ENCODE data around the gene KLHL9. TPM values are rescaled to one million over a fixed set of nuclear protein-coding genes. Genes with fewer than 3 reads are reported as not detected.

Gene KLHL9
- total RNA-seq, 1 donor from 2014 or later, result 35.2 TPM

GRCh38 chr9:21348430-21348970, 13.3 kb upstream of the KLHL9 start:
- TF ChIP-seq CTCF (IDR thresholded peaks at IDR 0.05), result no peak
- DNase-seq (ENCODE audit: extremely low spot score, unreplicated experiment), result no peak

GRCh38 chr9:21340735-21341134, 5.5 kb upstream of the KLHL9 start:
- peaks cover 59% of the 10 kb centered on the region for H3K27me3 Mint-ChIP-seq (ENCODE audit: unreplicated experiment)
- peaks cover 2% of the 10 kb centered on the region for H3K36me3 Mint-ChIP-seq (ENCODE audit: unreplicated experiment)
- no peak for TF ChIP-seq CTCF (IDR thresholded peaks at IDR 0.05)
- no peak for DNase-seq (ENCODE audit: extremely low spot score, unreplicated experiment)
- H3K27ac Mint-ChIP-seq (ENCODE audit: unreplicated experiment), result no peak overlapping the region
- no peak overlapping the region for H3K4me3 Mint-ChIP-seq (ENCODE audit: unreplicated experiment)
- peaks cover 3% of the 10 kb centered on the region for H3K4me1 Mint-ChIP-seq (ENCODE audit: unreplicated experiment)
- peaks cover 14% of the 10 kb centered on the region for H3K9me3 Mint-ChIP-seq (ENCODE audit: unreplicated experiment)

More at GRCh38 chr9:21348430-21348970, 13.3 kb upstream of the KLHL9 start:
- H3K27me3 Mint-ChIP-seq (ENCODE audit: unreplicated experiment), result peaks cover 52% of the 10 kb centered on the region
- H3K9me3 Mint-ChIP-seq (ENCODE audit: unreplicated experiment), result peaks cover 11% of the 10 kb centered on the region
- no peak overlapping the region for H3K27ac Mint-ChIP-seq (ENCODE audit: unreplicated experiment)
- H3K4me3 Mint-ChIP-seq (ENCODE audit: unreplicated experiment), result no peak overlapping the region
- H3K36me3 Mint-ChIP-seq (ENCODE audit: unreplicated experiment), result peaks cover 2% of the 10 kb centered on the region
- H3K4me1 Mint-ChIP-seq (ENCODE audit: unreplicated experiment), result no peaks in the 10 kb centered on the region

- Mint-ChIP-seq H3K4me1 (ENCODE audit: unreplicated experiment) (peaks cover 33% of the 10 kb centered on the region), H3K9me3 (ENCODE audit: unreplicated experiment) (no peaks in the 10 kb centered on the region), H3K4me3 (ENCODE audit: unreplicated experiment) (peak overlapping the region; percentile 23), H3K36me3 (ENCODE audit: unreplicated experiment) (peaks cover 6% of the 10 kb centered on the region), H3K27ac (ENCODE audit: unreplicated experiment) (no peak overlapping the region), H3K27me3 (ENCODE audit: unreplicated experiment) (peaks cover 34% of the 10 kb centered on the region)
- DNase-seq (ENCODE audit: extremely low spot score, unreplicated experiment), result no peak
- TF ChIP-seq CTCF (IDR thresholded peaks at IDR 0.05), result no peak
Measured at GRCh38 chr9:21336457-21336856, 1.3 kb upstream of the KLHL9 start.

- Mint-ChIP-seq H3K4me1 (ENCODE audit: unreplicated experiment) (peaks cover 54% of the 10 kb centered on the region), H3K36me3 (ENCODE audit: unreplicated experiment) (peaks cover 6% of the 10 kb centered on the region), H3K9me3 (ENCODE audit: unreplicated experiment) (no peaks in the 10 kb centered on the region), H3K4me3 (ENCODE audit: unreplicated experiment) (peak overlapping the region; percentile 87), H3K27me3 (ENCODE audit: unreplicated experiment) (peaks cover 8% of the 10 kb centered on the region), H3K27ac (ENCODE audit: unreplicated experiment) (no peak overlapping the region)
- no peak for DNase-seq (ENCODE audit: extremely low spot score, unreplicated experiment)
- TF ChIP-seq CTCF (IDR thresholded peaks at IDR 0.05), result no peak
Measured at GRCh38 chr9:21333226-21333625, 2.0 kb downstream of the KLHL9 start.

GRCh38 chr9:21331676-21332402, 3.4 kb downstream of the KLHL9 start:
- no peak for TF ChIP-seq CTCF (IDR thresholded peaks at IDR 0.05)
- Mint-ChIP-seq H3K27me3 (ENCODE audit: unreplicated experiment) (no peaks in the 10 kb centered on the region), H3K9me3 (ENCODE audit: unreplicated experiment) (no peaks in the 10 kb centered on the region), H3K4me1 (ENCODE audit: unreplicated experiment) (peaks cover 63% of the 10 kb centered on the region), H3K36me3 (ENCODE audit: unreplicated experiment) (peaks cover 6% of the 10 kb centered on the region), H3K27ac (ENCODE audit: unreplicated experiment) (no peak overlapping the region), H3K4me3 (ENCODE audit: unreplicated experiment) (no peak overlapping the region)
- DNase-seq (ENCODE audit: extremely low spot score, unreplicated experiment), result no peak
